Left lobe of liver (tissue), 2 donors: Measurements from ENCODE around the gene TMEM163. TPM values are rescaled to one million over a fixed set of nuclear protein-coding genes. Genes with fewer than 3 reads are reported as not detected.
"Not testable (repeated sequence)": the region's sequence is repeated elsewhere in the genome, so short reads cannot be mapped to it uniquely, and the experiment has no call there.

Experiments used
- ATAC-seq: fragments of 200-7000 bp; cut with Tn5 transposase; one replicate; pipeline ENCODE4 v1.9.1; 2020; ENCODE audit warnings: mild to moderate bottlenecking, moderate library complexity
- DNase-seq: peaks from one replicate; pipeline ENCODE4 v3.0.0-alpha.2; 2020; ENCODE audit warnings: low spot score
- total RNA-seq: library from RNA; stranded (reverse); gene quantifications from one replicate; pipeline ENCODE4 v1.2.1, GENCODE V29; 2021
- donor health status: DM: no; HTN: no; CAD: no; lungs with moderate emphysema.
- donor health status: DM: no; HTN: yes; CAD: no.

TMEM163 gene
- total RNA-seq, 1 donor from 2014 or later, result 0.10 TPM

GRCh38 chr2:134623796-134624195, 95.0 kb downstream of the TMEM163 start:
- DNase-seq (no peak), ATAC-seq (no peak)

GRCh38 chr2:134623046-134623445, 95.8 kb downstream of the TMEM163 start:
- ATAC-seq, result no peak
- DNase-seq, result no peak

- ATAC-seq, result no peak
Observed at GRCh38 chr2:134621939-134622705, 96.7 kb downstream of the TMEM163 start.

GRCh38 chr2:134619250-134619649, 99.5 kb downstream of the TMEM163 start:
- no peak for ATAC-seq
- DNase-seq, result no peak

More at GRCh38 chr2:134621939-134622705, 96.7 kb downstream of the TMEM163 start:
- no peak for DNase-seq

- DNase-seq, ATAC-seq: not testable (repeated sequence)
Observed at GRCh38 chr2:134615480-134615879, 103.3 kb downstream of the TMEM163 start.

GRCh38 chr2:134611316-134611715, 107.5 kb downstream of the TMEM163 start:
- ATAC-seq (no peak), DNase-seq (no peak)

GRCh38 chr2:134610871-134611270, 107.9 kb downstream of the TMEM163 start:
- no peak for DNase-seq
- no peak for ATAC-seq

GRCh38 chr2:134609924-134610513, 108.8 kb downstream of the TMEM163 start:
- DNase-seq (no peak), ATAC-seq (no peak)

GRCh38 chr2:134603966-134604365, 114.8 kb downstream of the TMEM163 start:
- ATAC-seq (no peak), DNase-seq (no peak)

- no peak for DNase-seq
- no peak for ATAC-seq
Observed at GRCh38 chr2:134602666-134603065, 116.1 kb downstream of the TMEM163 start.

GRCh38 chr2:134601264-134601663, 117.5 kb downstream of the TMEM163 start:
- no peak for DNase-seq
- no peak for ATAC-seq

GRCh38 chr2:134600208-134600607, 118.6 kb downstream of the TMEM163 start:
- ATAC-seq (no peak), DNase-seq (no peak)

- no peak for DNase-seq
- ATAC-seq, result no peak
Observed at GRCh38 chr2:134599236-134599635, 119.6 kb downstream of the TMEM163 start.

- ATAC-seq (no peak), DNase-seq (no peak)
Observed at GRCh38 chr2:134594399-134594798, 124.4 kb downstream of the TMEM163 start.

GRCh38 chr2:134593519-134593918, 125.3 kb downstream of the TMEM163 start:
- DNase-seq (no peak), ATAC-seq (no peak)

- DNase-seq, result no peak
- no peak for ATAC-seq
Observed at GRCh38 chr2:134592377-134592776, 126.4 kb downstream of the TMEM163 start.

GRCh38 chr2:134591526-134591925, 127.3 kb downstream of the TMEM163 start:
- no peak for ATAC-seq
- no peak for DNase-seq

- no peak for DNase-seq
- no peak for ATAC-seq
Observed at GRCh38 chr2:134590679-134591078, 128.1 kb downstream of the TMEM163 start.

GRCh38 chr2:134589171-134590083, 129.4 kb downstream of the TMEM163 start:
- not testable (repeated sequence) for ATAC-seq, DNase-seq

GRCh38 chr2:134588556-134588955, 130.2 kb downstream of the TMEM163 start:
- DNase-seq (no peak), ATAC-seq (no peak)

GRCh38 chr2:134586326-134586965, 132.4 kb downstream of the TMEM163 start:
- DNase-seq (no peak), ATAC-seq (no peak)
